ENCODE results near the gene MYL10.
"Not testable (repeated sequence)": the region's sequence is repeated elsewhere in the genome, so short reads cannot be mapped to it uniquely, and the experiment has no call there.

The MYL10 gene

DNA sequence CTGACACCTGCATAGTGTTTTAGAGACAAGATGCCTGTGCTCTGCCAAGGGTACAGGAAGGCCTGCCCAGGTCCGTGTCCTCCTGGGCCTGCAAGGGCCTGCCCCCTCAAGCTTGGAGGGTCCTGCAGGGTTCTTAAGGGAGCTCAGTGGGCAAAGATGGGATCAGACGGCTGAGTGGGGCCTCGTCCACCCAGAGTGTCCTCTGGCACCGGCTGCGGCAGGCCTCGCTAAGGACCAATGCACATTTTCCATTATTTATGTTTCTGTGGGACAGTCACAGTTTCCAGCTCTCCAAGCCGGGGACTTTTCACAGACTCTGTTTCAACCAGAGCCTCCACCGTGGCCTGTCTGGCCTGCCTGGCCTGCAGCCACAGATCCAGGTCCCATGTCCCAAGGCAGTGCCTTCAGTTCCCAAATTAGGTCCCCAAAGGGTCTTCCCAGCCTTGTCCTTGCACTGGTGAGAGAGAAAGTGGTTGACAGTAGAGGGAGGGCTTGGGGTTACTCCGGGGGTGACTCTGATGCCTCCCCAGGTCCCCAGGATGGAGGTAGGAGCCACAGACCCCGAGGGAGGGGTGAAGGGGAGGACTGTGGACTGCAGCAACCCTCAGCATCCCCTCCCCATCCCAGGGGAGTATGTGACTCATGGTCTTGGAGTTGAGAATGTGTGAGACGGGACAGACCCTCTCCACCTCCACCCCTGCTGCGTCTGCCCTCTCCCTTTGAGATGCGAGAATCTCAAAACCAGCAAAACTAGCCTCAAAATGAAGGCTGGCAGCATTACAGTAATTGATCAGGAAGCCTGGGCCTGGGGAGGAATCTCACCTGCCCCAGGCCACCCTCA is 14.8 kb downstream of the MYL10 start:
- TF ChIP-seq, protein P1, sequence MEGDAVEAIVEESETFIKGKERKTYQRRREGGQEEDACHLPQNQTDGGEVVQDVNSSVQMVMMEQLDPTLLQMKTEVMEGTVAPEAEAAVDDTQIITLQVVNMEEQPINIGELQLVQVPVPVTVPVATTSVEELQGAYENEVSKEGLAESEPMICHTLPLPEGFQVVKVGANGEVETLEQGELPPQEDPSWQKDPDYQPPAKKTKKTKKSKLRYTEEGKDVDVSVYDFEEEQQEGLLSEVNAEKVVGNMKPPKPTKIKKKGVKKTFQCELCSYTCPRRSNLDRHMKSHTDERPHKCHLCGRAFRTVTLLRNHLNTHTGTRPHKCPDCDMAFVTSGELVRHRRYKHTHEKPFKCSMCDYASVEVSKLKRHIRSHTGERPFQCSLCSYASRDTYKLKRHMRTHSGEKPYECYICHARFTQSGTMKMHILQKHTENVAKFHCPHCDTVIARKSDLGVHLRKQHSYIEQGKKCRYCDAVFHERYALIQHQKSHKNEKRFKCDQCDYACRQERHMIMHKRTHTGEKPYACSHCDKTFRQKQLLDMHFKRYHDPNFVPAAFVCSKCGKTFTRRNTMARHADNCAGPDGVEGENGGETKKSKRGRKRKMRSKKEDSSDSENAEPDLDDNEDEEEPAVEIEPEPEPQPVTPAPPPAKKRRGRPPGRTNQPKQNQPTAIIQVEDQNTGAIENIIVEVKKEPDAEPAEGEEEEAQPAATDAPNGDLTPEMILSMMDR (conservative IDR thresholded peaks at IDR 0.05; ENCODE audit: low read length): no peak
- no peak overlapping the region for H3K4me3 ChIP-seq (ENCODE audit: low read length)
- no peak for DNase-seq (ENCODE audit: low read depth)

DNA sequence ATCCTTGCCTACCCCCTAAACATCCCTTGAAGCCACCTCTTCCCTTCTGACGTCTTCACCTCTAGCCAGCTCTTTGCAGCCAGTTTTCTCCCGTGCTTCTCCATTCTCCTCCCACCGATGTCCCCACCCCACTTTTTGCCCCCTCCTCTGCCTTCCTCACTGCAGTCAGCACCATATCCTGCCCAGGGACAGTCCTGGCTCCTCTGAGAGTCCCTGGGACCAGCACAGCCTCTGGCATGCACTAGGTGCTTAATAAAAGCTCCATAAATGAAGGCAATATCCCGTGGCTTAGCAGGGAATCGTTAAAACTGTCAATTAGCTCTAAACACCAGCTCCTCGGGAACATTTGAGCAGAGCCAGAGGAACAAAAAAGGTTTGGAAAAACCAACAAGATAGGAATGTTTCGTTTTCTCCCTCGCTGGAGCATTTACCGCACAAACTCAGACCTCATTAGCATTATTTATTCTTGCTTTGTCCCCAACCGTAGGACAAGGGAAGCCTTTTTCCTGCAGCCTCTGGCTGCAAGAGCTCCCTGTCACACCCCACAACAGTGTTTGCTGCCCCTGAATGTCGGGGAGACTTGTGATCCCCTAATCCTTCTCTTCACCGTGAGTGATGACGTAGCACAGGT is 16.1 kb downstream of the MYL10 start:
- TF ChIP-seq, protein P1 (conservative IDR thresholded peaks at IDR 0.05; ENCODE audit: low read length): no peak
- no peak overlapping the region for H3K4me3 ChIP-seq (ENCODE audit: low read length)
- DNase-seq (ENCODE audit: low read depth): no peak

DNA sequence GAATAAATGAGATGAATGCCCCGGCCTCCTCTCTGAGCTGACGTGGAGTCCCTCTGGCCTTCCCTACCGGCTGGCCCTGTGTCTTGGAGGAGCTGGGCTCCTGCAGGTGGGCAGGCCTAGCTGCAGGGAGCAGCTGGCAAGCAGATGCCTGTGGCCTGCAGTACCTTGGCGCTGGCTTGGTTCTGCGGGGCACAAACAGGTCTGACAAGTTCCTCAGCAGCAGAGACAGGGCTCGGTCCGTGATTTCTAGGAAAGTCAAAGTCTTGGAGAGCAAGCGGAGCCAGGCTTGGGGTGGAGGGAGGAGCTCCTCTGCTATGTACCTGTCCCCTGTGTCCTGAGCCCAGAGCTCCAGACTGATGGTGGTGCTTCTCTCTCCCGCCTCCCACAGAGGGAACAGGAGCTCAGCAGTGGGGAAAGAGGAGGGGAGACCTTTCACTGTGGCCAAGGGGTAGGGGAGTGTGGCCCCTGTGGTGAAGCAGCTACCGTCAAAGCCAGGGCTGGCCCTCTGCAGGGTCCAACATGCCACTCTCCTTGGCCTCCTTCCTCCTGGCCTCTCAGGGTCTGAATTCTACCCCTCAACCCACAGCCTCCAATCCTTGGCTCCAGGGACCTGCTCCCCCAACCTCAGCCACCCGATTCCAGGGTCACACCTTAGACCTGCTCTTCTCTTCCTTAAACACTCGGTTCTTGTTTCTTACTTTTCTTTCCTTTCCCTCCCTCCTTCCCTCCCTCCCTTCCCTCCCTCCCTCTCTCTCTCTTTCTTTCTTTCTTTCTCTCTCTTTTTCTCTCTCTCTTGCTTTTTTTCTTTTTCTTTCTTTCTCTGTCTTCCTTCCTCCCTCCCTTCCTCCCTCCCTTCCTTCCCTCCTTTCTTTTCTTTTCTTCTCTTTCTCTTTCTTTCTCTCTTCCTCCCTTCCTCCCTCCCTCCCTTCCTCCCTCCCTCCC is 20.1 kb downstream of the MYL10 start:
- DNase-seq (ENCODE audit: low read depth): no peak
- TF ChIP-seq, protein P1 (conservative IDR thresholded peaks at IDR 0.05; ENCODE audit: low read length): no peak
- no peak overlapping the region for H3K4me3 ChIP-seq (ENCODE audit: low read length)

DNA sequence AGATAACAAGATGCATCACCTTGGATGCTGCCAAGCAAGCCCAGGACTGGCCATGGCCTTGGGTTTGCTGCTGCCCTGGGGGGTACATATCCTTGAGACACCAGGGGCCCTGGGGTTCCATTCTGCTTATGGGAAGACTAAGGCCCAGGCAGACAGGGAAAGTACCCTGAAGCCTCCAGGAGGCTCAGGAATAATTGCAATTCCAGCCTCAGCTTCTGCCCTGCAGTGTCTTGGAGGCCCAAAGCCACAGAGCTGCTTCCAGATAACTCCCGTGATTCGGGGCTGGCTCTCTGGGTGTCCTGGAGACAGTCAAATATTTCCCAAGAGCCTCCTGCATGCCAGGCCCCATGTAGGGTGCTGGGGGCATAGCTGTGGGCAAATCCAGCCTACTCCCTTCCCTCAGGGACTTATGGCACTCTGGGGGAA is 22.6 kb downstream of the MYL10 start:
- peak; percentile 9 for DNase-seq (ENCODE audit: low read depth)
- TF ChIP-seq, protein P1 (conservative IDR thresholded peaks at IDR 0.05; ENCODE audit: low read length): no peak
- no peak overlapping the region for H3K4me3 ChIP-seq (ENCODE audit: low read length)

DNA sequence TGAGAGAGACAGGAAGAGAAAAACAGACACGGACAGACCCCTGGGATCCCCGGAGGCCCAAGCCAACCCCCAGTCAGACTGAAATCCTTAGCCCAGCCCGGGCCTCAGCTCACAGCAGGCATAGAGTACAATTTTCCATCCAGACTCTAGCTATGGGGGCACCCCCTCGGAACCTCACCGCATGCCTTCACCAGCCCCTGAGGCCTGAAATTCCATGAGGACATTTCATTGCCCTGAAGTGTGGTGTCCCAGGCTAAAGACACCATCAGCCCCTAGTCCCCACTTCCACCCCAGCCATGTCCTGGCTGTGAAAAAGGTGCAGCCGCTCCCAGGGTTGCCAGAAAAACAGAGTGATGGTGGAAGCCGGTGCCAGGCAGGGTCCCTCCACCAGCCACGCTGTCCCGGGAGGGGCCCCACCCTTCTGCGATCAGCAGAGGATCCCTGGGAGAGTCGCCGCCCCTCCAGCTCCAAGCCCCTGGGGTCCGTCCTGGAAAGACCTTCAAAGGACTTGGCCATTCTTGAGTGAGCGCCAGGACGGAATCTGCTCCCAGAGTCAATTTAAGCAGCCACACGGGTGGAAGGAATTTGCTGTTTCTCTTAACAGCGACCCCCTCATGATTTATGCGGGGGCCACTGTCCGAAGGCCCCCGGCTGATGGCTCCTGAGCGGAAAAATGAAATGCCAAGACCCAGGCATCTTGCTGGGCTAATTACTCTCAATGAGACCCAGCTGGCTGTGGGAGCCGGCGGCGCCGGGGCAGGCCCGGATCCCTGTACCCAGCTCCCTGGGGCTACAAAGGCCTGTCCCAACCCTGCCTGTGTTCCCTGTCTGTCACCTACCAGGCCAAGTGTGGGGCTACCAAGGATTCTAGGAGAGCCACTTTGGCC is 23.2 kb downstream of the MYL10 start:
- no peak for DNase-seq (ENCODE audit: low read depth)
- H3K4me3 ChIP-seq (ENCODE audit: low read length): no peak overlapping the region
- TF ChIP-seq, protein P1 (conservative IDR thresholded peaks at IDR 0.05; ENCODE audit: low read length): no peak

DNA sequence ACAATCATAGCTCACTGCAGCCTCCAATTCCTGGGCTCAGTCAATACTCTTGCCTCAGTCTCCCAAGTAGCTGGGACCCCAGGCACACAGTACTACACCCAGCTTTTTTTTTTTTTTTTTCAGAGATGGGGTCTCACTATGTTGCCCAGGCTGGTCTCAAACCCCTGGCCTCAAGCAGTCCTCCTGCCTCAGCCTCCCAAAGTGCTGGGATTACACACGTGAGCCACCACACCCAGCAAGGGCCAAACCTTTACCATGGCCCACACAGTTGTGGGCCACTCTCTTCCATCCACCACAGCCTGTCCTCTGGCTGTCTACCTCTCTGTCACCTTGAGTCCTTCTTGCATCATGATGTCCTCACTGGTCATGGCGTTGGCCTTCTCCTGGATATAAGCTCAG is 24.2 kb downstream of the MYL10 start:
- not testable (repeated sequence) for H3K4me3 ChIP-seq (ENCODE audit: low read length); DNase-seq (ENCODE audit: low read depth)
